RWPE1 (cell line): ENCODE results near the gene NFASC.

Source experiments
- CTCF ChIA-PET: fragments of 350-600 bp; sonication (Branson Sonifier 250); formaldehyde crosslinking; extraction: SDS; loops from one replicate; lab custom pipeline; 2021; lab: Yijun Ruan, JAX
- POLR2A ChIA-PET: fragments of 400-600 bp; formaldehyde crosslinking; extraction: SDS; loops from one replicate; lab custom pipeline; 2020; ENCODE audit warnings: antibody characterized with exemption; ENCODE audit not compliant: low non-redundant PET; lab: Yijun Ruan, JAX
- DNase-seq: peaks from one replicate; pipeline ENCODE4 v3.0.0; 2012; ENCODE audit warnings: low spot score
- H3K27ac ChIP-seq: fragments of 450-650 bp; 2 replicates; pipeline ENCODE4 v1.5.1; 2017
- CTCF ChIP-seq: fragments of 450-650 bp; conservative IDR thresholded peaks from 2 replicates; pipeline ENCODE4 v1.5.1; 2017; ENCODE audit warnings: low read depth, mild to moderate bottlenecking

Gene NFASC

GRCh38 chr1:204960306-204961125 lies 89.9 kb downstream of the NFASC start:
- CTCF ChIA-PET = interaction anchor here (0.6 to 1.0 kb wide), 4 partner anchors 101 to 296 kb away, joined by 3 to 10 read pairs (median 4); no protein-coding TSS in a partner anchor
- POLR2A ChIA-PET = no interaction called here
- TF ChIP-seq CTCF = no peak
- DNase-seq = no peak
- no peak overlapping the region for H3K27ac ChIP-seq

GRCh38 chr1:204961765-204962419 lies 91.2 kb downstream of the NFASC start:
- DNase-seq = no peak
- TF ChIP-seq CTCF = no peak
- H3K27ac ChIP-seq = no peak overlapping the region
- ChIA-PET POLR2A (no interaction called here), CTCF (interaction anchor here (0.6 to 0.9 kb wide), 5 partner anchors 11 to 278 kb away, joined by 3 to 9 read pairs (median 4); no protein-coding TSS in a partner anchor)

GRCh38 chr1:204962742-204963632 lies 92.3 kb downstream of the NFASC start:
- H3K27ac ChIP-seq = no peak overlapping the region
- CTCF ChIA-PET = interaction anchor here (0.6 to 1.5 kb wide), 5 partner anchors 12 to 277 kb away, joined by 3 to 5 read pairs (median 4); no protein-coding TSS in a partner anchor
- no peak for DNase-seq
- POLR2A ChIA-PET = no interaction called here
- no peak for TF ChIP-seq CTCF

GRCh38 chr1:204967451-204967850 lies 96.8 kb downstream of the NFASC start:
- TF ChIP-seq CTCF = no peak
- ChIA-PET CTCF (interaction anchor here (0.6 to 1.2 kb wide), 8 partner anchors 8 to 472 kb away, joined by 3 to 7 read pairs (median 4); no protein-coding TSS in a partner anchor), POLR2A (no interaction called here)
- no peak for DNase-seq
- no peak overlapping the region for H3K27ac ChIP-seq

- H3K27ac ChIP-seq = no peak overlapping the region
- DNase-seq = no peak
- ChIA-PET CTCF (interaction anchor here (0.7 to 1.2 kb wide), 3 partner anchors 93 to 287 kb away, joined by 3 to 4 read pairs (median 4); no protein-coding TSS in a partner anchor), POLR2A (no interaction called here)
- TF ChIP-seq CTCF = no peak
These were observed 97.5 kb downstream of the NFASC start for GRCh38 chr1:204968135-204968534.
